Measurements from ENCODE around the gene ENAM.

The ENAM gene, protein sequence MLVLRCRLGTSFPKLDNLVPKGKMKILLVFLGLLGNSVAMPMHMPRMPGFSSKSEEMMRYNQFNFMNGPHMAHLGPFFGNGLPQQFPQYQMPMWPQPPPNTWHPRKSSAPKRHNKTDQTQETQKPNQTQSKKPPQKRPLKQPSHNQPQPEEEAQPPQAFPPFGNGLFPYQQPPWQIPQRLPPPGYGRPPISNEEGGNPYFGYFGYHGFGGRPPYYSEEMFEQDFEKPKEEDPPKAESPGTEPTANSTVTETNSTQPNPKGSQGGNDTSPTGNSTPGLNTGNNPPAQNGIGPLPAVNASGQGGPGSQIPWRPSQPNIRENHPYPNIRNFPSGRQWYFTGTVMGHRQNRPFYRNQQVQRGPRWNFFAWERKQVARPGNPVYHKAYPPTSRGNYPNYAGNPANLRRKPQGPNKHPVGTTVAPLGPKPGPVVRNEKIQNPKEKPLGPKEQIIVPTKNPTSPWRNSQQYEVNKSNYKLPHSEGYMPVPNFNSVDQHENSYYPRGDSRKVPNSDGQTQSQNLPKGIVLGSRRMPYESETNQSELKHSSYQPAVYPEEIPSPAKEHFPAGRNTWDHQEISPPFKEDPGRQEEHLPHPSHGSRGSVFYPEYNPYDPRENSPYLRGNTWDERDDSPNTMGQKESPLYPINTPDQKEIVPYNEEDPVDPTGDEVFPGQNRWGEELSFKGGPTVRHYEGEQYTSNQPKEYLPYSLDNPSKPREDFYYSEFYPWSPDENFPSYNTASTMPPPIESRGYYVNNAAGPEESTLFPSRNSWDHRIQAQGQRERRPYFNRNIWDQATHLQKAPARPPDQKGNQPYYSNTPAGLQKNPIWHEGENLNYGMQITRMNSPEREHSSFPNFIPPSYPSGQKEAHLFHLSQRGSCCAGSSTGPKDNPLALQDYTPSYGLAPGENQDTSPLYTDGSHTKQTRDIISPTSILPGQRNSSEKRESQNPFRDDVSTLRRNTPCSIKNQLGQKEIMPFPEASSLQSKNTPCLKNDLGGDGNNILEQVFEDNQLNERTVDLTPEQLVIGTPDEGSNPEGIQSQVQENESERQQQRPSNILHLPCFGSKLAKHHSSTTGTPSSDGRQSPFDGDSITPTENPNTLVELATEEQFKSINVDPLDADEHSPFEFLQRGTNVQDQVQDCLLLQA

DNA sequence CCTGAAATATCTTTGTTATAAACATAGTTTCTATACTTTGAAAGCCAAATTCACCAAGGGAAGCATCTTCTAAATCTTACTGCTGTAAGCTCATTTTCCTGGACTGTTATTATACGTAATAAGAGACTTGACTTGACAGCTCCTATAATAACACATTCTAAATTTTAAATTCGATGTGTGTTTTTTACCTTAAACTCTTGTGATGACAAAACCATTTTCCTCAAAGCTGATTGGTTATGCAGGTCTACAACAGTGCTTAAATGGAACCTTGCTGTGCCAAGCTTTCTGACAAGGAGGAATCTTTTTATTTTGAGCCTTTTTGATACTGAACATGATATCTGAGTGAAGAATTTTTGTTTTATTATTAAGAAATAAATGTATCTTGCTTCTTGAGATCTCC, at the start of gene ENAM:
Gene ENAM, plus strand, starts transcription at position 301 of the 400 bp plus-strand sequence. CDS start 757 bp downstream, outside the sequence.
- no peak for DNase-seq (ENCODE audit: low spot score)

DNA sequence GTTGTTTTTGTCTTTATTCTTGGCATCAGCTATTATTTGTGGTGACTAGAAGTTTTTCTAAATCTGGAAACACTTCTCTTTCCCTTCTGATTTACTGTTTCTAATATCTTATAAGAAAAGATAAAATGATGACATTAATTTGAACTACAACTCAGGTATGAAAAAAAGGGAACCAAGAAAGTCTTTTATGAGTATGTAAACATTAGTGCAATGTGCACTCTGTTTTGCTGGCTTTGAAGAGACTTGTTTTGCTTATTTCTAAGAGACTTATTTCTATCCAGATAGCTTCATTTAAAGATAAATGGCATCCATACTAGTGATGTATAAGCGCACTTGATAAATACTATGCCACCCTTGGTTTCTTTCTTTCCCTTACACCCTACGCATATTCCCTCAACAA, 46.6 kb upstream of the ENAM start:
- DNase-seq (ENCODE audit: low spot score), result no peak

DNA sequence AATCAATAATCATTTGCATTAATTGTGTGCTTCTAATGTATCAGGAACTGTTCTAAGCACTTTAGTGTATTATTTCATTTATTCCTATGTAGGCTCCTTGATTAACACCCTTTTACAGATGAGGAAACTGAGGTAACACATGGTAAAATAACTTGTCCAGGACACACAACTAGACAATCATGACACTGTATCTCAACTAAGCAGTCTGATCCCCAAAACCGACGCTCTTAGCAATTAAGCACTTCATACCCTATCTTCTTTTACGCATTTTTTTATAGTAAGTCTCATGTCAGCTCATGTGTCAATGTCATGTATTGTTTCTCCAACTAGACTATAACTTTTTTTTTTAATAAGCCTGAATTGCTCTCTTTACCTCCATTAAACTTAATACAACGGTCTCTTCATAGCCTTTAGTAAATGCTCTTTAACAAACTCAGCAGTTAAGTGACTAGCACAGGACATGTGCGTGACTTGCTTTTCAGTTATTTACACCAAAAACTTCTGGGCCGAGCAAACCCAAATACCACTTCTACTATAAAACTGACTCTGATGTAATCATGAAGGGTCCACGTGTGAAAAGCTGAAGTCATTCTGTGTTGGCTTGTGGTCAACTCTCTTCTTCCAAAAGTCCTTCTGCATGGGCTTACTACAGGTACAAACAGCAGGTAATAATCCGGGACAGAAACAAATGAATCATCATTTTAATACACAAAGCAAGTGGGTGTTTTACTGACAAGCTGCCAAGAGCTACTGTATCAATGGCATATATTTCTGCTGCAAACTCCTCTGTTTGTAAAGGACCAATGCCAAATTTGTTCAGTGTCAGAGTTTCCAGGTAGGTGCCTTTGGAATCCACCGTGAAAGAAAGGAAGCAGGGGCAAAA, 44.4 kb upstream of the ENAM start:
- no peak for DNase-seq (ENCODE audit: low spot score)

DNA sequence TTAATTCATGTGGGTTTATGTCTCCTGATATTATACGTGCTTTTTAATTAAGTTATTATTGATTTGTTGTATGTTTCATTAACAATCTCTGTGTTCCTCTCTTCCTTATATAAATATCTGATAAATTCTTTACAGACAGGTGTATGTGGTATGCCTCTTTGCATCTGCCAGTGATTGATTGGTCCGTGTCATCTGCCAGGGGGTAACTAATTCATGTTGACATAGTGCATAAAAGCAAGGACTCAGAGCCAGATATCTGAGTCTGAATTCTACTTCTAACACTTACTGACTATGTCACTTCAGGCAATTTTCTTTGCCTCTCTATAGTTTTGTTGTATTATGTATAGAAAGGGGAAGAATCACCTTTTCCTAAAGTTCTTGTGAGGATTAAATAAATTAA, 41.7 kb upstream of the ENAM start:
- DNase-seq (ENCODE audit: low spot score), result no peak

DNA sequence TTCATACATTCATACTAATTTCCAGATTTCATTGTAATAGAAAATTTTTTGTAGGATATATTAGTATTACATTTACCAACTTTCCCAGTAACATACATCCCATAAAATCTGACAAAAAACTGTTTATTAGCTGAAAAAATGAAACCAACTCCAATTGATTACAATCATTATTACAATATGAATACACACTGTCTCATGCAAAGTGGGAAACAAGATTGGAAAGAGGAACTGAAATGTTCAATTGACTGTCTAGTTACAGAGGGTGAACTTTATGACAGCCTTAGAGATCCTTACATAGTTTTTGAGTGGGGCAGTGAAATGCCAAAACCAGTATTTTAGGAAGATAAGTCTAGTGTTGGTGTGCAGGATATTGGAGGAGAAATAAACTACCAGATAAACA, 38.8 kb upstream of the ENAM start:
- no peak for DNase-seq (ENCODE audit: low spot score)

- DNase-seq (ENCODE audit: low spot score), result no peak
Observed at GRCh38 chr4:70591955-70592582, 36.5 kb upstream of the ENAM start, which contains the start of gene AMBN. Gene AMBN (plus strand): TSS chr4:70592256. CDS start chr4:70592359, 103 bp downstream.

DNA sequence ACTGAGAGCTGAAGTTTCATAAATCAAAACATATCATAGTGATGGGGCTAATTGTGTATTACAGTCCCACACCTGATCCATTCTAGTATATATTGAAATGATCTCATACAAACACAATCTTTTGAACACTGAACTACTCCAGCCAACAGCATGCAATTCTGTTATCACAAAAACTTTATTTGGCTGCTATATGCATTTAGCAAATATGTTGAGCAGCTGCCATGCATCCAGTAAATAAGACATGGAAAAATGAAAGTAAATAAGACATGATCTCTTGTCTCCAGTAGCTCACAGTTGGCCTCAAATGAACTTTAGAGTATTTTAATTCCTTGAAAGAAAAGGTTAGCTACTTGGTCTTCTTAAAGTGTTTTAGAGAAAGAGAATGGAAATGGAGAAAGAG, 34.3 kb upstream of the ENAM start:
- DNase-seq (ENCODE audit: low spot score), result no peak

GRCh38 chr4:70600305-70600704, 28.2 kb upstream of the ENAM start:
- no peak for DNase-seq (ENCODE audit: low spot score)

DNA sequence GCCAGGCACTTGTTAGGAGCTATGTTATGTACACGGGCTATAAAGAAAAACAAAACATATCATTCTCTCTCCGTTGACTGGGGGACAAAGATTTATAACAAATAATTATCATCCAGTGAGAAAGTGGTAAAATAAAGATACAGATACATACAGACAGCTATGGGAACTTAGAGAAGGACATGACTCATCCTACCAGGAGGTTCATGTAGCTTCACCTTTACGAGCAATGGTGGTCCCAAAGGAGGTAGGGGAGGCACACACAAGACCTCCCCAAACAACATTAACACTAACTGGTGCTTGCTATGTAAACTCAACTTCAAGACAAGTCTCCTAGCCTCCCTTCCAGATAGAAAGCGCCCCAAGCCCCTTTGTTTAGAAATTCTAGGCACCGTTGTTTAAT, 27.6 kb upstream of the ENAM start:
- DNase-seq (ENCODE audit: low spot score), result no peak

DNA sequence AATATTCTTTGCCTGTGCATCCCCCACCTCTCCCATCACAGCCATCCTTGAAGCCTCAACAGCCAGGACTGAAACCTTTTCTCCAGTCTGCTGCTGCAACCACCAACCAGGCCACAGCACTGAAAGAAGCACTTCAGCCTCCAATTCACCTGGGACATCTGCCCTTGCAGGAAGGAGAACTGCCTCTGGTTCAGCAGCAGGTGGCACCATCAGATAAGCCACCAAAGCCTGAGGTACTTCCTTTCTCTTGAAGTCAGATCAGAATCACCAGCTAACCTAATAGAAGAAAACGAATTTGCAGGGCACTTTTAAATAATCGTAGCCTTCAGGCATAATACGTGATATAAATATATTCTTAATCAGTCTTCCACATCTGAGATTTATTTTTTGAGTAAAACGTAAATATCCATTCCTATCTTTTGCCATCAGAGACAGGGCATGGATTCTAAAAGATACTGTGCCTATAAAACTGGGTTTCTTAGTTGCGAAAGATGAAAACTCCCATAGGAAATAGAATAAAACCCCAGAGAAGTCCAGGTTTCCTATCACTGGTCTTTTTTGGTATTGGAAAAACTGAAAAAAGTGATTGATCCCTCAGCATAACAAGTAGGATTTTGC, 27.0 kb upstream of the ENAM start:
- no peak for DNase-seq (ENCODE audit: low spot score)

- no peak for DNase-seq (ENCODE audit: low spot score)
Observed at GRCh38 chr4:70603856-70604255, 24.7 kb upstream of the ENAM start.

DNA sequence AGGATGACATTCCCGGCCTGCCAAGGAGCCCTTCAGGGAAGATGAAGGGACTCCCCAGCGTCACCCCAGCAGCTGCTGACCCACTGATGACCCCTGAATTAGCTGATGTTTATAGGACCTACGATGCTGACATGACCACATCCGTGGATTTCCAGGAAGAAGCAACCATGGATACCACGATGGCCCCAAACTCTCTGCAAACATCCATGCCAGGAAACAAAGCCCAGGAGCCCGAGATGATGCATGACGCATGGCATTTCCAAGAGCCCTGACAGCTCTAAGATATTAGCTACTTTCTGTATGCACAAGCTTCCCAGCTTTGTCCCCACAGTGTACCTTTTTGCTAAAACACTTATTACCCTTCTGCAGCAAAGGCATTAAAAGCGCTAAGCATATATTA, 22.1 kb upstream of the ENAM start:
- DNase-seq (ENCODE audit: low spot score), result no peak

- no peak for DNase-seq (ENCODE audit: low spot score)
Observed at GRCh38 chr4:70607334-70607853, 21.1 kb upstream of the ENAM start.

DNA sequence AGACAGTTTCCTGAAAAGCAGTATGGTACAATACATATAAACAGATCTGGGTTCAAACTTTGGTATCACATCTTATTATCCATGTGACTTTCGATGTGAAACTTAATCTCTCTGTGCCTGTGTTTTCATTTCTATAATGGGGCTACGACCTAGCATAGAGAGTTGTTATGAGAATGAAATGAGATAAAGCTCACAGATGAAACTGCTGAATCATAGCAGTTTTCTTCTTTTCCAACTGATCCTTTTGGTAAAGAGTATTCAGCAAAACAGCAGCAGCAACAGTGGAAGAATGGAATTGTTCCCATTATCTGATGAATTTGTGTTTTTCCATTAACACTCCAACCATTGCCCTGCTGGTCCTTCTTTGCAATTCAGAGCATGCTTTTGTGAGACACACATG, 20.2 kb upstream of the ENAM start:
- DNase-seq (ENCODE audit: low spot score), result no peak

- no peak for DNase-seq (ENCODE audit: low spot score)
Observed at GRCh38 chr4:70613306-70614183, 15.0 kb upstream of the ENAM start.

DNA sequence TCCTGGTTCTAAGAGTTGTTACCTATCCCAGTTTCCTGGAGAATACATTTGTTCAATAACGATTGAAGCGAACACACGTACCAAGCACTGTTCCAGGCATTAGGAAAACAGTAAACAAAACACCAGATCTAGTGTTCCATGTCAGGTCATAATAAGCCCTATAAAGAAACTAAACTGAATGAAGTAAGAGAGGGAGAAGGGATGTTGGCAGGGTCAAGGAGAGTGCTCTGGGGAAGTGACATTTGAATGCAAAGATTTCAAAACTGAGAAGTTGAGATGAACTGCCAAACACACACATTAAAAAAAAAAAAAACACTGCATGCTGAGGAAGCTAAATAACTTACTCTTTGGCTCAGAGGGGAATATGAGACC, 14.4 kb upstream of the ENAM start:
- no peak for DNase-seq (ENCODE audit: low spot score)

GRCh38 chr4:70619288-70619687, 9.3 kb upstream of the ENAM start:
- DNase-seq (ENCODE audit: low spot score), result no peak

GRCh38 chr4:70619778-70620177, 8.8 kb upstream of the ENAM start:
- no peak for DNase-seq (ENCODE audit: low spot score)

- no peak for DNase-seq (ENCODE audit: low spot score)
Observed at GRCh38 chr4:70623323-70623722, 5.2 kb upstream of the ENAM start.

Measured in HuH-7.5 (cell line).